Tibial nerve (tissue), 4 donors: ENCODE data around the gene DDX28. TPM values are rescaled to one million over a fixed set of nuclear protein-coding genes. Genes with fewer than 3 reads are reported as not detected.
A peak's percentile ranks its signal among the peaks of the same experiment; 100 is the strongest.
"Not testable (repeated sequence)": the region's sequence is repeated elsewhere in the genome, so short reads cannot be mapped to it uniquely, and the experiment has no call there.

Experiments
- DNase-seq, 2 donors: peaks; one replicate each; pipeline ENCODE4 v3.0.0-alpha.2; 2019; ENCODE audit warnings: low spot score in 2 of 2
- H3K27ac ChIP-seq, 4 donors: fragments of 200-600 bp; sonication (generic) in 3 of 4; one replicate each; pipeline ENCODE4 v1.5.1; 2017 to 2019; ENCODE audit warnings: mild to moderate bottlenecking in 1 of 4
- H3K27me3 ChIP-seq, 2 donors: fragments of 200-600 bp; sonication (generic) in 1 of 2; one replicate each; pipeline versions ENCODE4 v1.5.1 to v1.6.0; 2017 to 2019
- H3K36me3 ChIP-seq, 3 donors: fragments of 200-600 bp; sonication (generic); one replicate each; pipeline ENCODE4 v1.5.1; 2018 to 2019
- H3K4me1 ChIP-seq, 4 donors: fragments of 200-600 bp; sonication (generic) in 3 of 4; one replicate each; pipeline ENCODE4 v1.5.1; 2017 to 2019
- H3K4me3 ChIP-seq, 4 donors: fragments of 200-600 bp; sonication (generic) in 3 of 4; one replicate each; pipeline ENCODE4 v1.5.1; 2017 to 2019; ENCODE audit warnings: mild to moderate bottlenecking in 1 of 4, moderate library complexity in 1 of 4
- H3K9me3 ChIP-seq, 4 donors: fragments of 200-600 bp; sonication (generic) in 3 of 4; one replicate each; pipeline ENCODE4 v1.5.1; 2017 to 2019
- EP300 ChIP-seq, 2 donors: sonication (generic); formaldehyde crosslinking; IDR thresholded peaks; one replicate each; pipeline ENCODE4 v1.6.1; 2017; ENCODE audit warnings: antibody characterized with exemption in 2 of 2, mild to moderate bottlenecking in 1 of 2
- POLR2A ChIP-seq, 2 donors: fragments of 450-650 bp; IDR thresholded peaks; one replicate each; pipeline ENCODE4 v1.6.1; 2017; ENCODE audit warnings: antibody characterized with exemption in 2 of 2, mild to moderate bottlenecking in 2 of 2, moderate library complexity in 2 of 2
- WGBS, 2 donors: methylation state at CpG; one replicate each; pipeline ENCODE4 v1.1.5; 2018; 5-methylcytosine and 5-hydroxymethylcytosine counted together
- total RNA-seq, 4 donors: library from RNA; depleted of rRNA; stranded (reverse); fragments of >200 nt; gene quantifications; one replicate each; pipeline ENCODE4 v1.1.0, GENCODE V29; 2016
- TF ChIP-seq, protein P1 (sequence below), 5 experiments: fragments of 200-600 bp in 3 of 5; fragments of 450-650 bp in 2 of 5; sonication (generic) in 3 of 5; IDR thresholded peaks; one replicate each; pipeline ENCODE4 v1.5.1; 2016 to 2019; ENCODE audit warnings: antibody characterized with exemption in 5 of 5, mild to moderate bottlenecking in 3 of 5, moderate library complexity in 2 of 5

DDX28 gene
- total RNA-seq, 4 donors from 2014 or later, result 6.7 to 11.7 (median 10.8) TPM

DNA sequence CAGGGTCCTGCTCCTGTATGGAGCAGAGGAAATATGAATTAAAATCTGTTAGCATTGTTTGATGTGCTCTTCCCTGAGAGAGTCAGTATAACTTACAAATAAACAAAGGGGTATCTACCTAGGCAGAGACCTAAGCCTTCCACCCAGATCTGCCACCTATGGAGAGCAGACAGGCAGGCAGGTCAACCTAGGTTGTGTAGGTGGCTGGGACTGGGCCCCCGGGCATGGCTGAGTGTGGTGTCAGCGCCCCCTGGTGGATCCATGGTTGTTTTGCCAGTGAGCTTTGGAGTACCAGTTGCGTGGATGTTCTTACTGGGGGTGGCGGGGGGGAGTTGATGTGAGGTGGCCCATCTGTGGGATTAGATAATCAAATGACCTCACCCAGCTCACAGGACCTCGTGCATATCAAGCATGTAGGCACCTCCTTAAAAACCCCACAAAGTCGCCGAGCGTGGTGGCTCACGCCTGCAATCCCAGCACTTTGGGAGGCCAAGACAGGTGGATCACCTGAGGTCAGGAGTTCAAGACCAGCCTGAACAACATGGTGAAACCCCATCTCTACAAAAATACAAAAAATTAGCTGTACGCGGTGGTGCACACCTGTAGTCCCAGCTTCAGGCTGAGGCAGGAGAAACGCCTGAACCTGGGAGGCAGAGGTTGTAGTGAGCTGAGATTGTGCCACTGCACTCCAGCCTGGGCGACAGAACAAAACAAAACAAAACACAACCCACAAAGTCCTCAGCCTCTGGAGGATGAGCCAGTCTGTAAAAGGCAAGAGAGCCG is 17.7 kb upstream of the DDX28 start:
- WGBS, 2 donors, result 67 to 77% methylated on average over 11 to 14 of the region's 14 CpGs
- DNase-seq, result peak; percentile 78 to 89
- no peaks in the 10 kb centered on the region for H3K27me3 ChIP-seq

DNA sequence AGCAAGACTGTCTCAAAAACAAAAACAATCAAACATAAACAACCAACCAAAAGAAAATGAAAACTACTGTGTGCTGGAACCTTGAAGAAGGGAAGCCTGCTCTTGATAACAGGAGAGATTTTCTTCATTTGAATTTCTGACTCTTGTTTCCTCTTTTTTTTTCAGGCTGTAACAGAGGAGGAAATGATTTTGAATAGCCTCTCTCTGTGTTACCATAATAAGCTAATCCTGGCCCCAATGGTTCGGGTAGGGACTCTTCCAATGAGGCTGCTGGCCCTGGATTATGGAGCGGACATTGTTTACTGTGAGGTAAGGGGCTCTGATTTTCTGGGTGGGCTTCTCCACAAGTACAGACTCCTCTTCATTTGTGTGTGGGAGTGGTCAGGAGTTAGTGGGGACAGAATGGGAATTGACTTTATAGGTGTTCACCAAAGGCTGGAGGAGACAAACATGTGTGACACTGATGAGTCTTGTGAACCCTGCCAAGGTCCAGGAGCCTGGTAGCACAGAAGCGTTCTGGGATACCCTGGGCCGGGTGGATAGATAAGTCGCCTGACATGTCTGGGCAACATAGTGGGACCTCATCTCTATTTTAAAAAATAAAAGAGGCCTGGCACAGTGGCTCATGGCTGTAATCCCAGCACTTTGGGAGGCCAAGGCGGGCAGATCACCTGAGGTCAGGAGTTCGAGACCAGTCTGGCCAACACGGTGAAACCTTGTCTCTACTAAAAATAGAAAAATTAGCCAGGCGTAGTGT is 15.0 kb upstream of the DDX28 start:
- 88 to 89% methylated on average over 9 of the region's 9 CpGs for WGBS, 2 donors
- no peak for DNase-seq

More for the DNA sequence above, 17.7 kb upstream of the DDX28 start:
- Histone ChIP-seq H3K4me1 (peaks cover 0 to 6% (median 0%) of the 10 kb centered on the region in 4 donors), H3K4me3 (no peak overlapping the region), H3K36me3 (peaks cover 0 to 27% (median 0%) of the 10 kb centered on the region in 3 donors), H3K27ac (peak overlapping the region in 1 of 4 donors; percentile 52), H3K9me3 (no peaks in the 10 kb centered on the region)
- peak in 1 of 2 donors; percentile 13 for TF ChIP-seq EP300 (IDR thresholded peaks at IDR 0.05)
- TF ChIP-seq POLR2A (IDR thresholded peaks at IDR 0.05), result no peak
- TF ChIP-seq, protein P1, sequence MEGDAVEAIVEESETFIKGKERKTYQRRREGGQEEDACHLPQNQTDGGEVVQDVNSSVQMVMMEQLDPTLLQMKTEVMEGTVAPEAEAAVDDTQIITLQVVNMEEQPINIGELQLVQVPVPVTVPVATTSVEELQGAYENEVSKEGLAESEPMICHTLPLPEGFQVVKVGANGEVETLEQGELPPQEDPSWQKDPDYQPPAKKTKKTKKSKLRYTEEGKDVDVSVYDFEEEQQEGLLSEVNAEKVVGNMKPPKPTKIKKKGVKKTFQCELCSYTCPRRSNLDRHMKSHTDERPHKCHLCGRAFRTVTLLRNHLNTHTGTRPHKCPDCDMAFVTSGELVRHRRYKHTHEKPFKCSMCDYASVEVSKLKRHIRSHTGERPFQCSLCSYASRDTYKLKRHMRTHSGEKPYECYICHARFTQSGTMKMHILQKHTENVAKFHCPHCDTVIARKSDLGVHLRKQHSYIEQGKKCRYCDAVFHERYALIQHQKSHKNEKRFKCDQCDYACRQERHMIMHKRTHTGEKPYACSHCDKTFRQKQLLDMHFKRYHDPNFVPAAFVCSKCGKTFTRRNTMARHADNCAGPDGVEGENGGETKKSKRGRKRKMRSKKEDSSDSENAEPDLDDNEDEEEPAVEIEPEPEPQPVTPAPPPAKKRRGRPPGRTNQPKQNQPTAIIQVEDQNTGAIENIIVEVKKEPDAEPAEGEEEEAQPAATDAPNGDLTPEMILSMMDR (IDR thresholded peaks at IDR 0.05), result peak; percentile 76 to 91 (median 86)

DNA sequence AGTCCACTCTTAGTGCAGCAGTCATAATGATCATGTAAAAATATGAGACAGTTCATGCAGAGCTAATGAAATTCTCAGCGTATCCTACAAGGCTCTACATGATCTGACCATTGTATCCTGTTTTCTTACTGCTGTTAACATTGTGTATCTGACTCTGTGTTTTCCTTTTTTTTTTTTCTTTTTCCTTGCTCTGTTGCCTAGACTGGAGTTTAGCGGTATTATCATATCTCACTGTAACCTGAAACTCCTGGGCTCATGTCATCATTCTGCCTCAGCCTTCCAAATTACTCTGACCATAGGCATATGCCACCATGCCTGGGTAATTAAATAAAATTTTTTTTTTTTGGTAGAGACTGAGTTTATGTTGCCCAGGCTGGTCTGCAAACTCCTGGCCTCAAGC is 12.2 kb upstream of the DDX28 start:
- H3K9me3 ChIP-seq, result no peaks in the 10 kb centered on the region
- no peaks in the 10 kb centered on the region for H3K27me3 ChIP-seq
- TF ChIP-seq, protein P1 (IDR thresholded peaks at IDR 0.05), result no peak
- TF ChIP-seq POLR2A (IDR thresholded peaks at IDR 0.05) (no peak), EP300 (IDR thresholded peaks at IDR 0.05) (no peak)
- 89 to 95% methylated on average over 2 of the region's 2 CpGs for WGBS, 2 donors
- no peak overlapping the region for H3K27ac ChIP-seq
- H3K36me3 ChIP-seq, result peaks cover 0 to 38% (median 0%) of the 10 kb centered on the region in 3 donors
- H3K4me3 ChIP-seq, result no peak overlapping the region
- DNase-seq, result no peak
- H3K4me1 ChIP-seq, result no peaks in the 10 kb centered on the region

More for the DNA sequence above, 15.0 kb upstream of the DDX28 start:
- Histone ChIP-seq H3K4me3 (peak overlapping the region in 1 of 4 donors; percentile 13), H3K4me1 (peaks cover 0 to 6% (median 0%) of the 10 kb centered on the region in 4 donors), H3K27me3 (no peaks in the 10 kb centered on the region), H3K36me3 (peaks cover 0 to 23% (median 0%) of the 10 kb centered on the region in 3 donors), H3K27ac (peak overlapping the region in 2 of 4 donors; percentile 20 to 33), H3K9me3 (no peaks in the 10 kb centered on the region)
- TF ChIP-seq POLR2A (IDR thresholded peaks at IDR 0.05), result no peak
- TF ChIP-seq EP300 (IDR thresholded peaks at IDR 0.05), result no peak

DNA sequence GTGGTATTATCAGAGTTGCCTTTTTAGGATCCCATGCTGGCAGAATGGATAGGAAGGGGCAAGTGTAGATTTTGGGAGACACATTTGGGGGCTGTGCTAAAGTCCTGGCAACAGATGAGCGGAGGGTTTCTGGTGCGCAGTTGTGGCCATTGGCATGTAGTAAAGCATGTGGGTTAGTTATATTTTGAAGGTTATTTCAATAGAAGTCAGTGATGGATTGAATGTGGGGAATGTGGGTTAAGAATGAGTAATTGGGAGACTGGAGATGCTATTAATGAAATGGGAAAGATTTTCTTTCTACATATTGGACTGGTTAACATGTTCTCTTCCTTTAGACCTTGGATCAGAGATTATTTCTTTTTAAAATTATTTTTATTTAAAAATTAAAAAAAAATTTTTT is 10.1 kb upstream of the DDX28 start:
- Histone ChIP-seq H3K4me3 (no peak overlapping the region), H3K9me3 (no peaks in the 10 kb centered on the region), H3K36me3 (peaks cover 0 to 46% (median 0%) of the 10 kb centered on the region in 3 donors), H3K27me3 (no peaks in the 10 kb centered on the region), H3K27ac (no peak overlapping the region), H3K4me1 (no peaks in the 10 kb centered on the region)
- no peak for DNase-seq
- 89 to 95% methylated on average over 2 of the region's 2 CpGs for WGBS, 2 donors
- no peak for TF ChIP-seq POLR2A (IDR thresholded peaks at IDR 0.05)
- TF ChIP-seq EP300 (IDR thresholded peaks at IDR 0.05), result no peak
- TF ChIP-seq, protein P1 (IDR thresholded peaks at IDR 0.05), result no peak

DNA sequence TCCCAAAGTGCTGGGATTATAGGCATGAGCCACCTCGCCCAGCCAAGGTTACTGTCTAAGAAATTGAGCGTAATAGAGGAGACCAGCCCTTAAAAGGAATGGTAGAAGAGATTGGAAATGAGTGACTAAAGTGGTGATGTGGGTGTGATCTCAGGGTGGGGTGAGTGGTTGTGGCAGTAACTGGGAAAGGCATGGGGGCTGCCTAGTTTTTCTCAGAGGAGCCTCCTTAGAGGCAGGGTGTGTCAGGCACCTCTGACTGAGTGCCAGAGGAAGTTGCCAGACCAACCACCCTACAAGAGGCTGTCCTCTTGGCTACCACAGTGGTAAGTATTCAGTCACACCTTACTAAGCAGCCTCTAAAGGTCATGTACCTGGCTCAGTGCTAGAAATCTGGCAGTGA is 8.9 kb upstream of the DDX28 start:
- Histone ChIP-seq H3K4me1 (no peaks in the 10 kb centered on the region), H3K27me3 (no peaks in the 10 kb centered on the region), H3K9me3 (no peaks in the 10 kb centered on the region), H3K27ac (no peak overlapping the region), H3K36me3 (peaks cover 0 to 53% (median 0%) of the 10 kb centered on the region in 3 donors), H3K4me3 (no peak overlapping the region)
- TF ChIP-seq EP300 (IDR thresholded peaks at IDR 0.05), result no peak
- no peak for TF ChIP-seq POLR2A (IDR thresholded peaks at IDR 0.05)
- TF ChIP-seq, protein P1 (IDR thresholded peaks at IDR 0.05), result no peak
- 89 to 94% methylated on average over 2 of the region's 2 CpGs for WGBS, 2 donors
- DNase-seq, result no peak

DNA sequence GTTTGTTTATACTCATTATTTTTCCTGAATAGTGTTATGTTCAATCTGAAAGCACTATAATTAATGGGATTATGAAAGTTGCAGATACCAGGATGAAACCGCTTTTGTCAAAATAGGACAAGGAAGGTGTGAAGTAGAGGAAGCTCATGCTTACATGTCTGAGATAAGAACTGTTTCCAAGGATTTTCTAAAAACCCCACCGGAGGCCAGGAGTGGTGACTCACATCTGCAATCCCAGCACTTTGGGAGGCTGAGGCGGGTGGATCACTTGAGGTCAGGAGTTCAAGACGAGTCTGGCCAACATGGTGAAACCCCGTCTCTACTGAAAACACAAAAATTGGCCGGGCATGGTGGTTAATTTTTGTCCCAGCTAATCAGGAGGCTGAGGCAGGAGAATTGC is 7.1 kb upstream of the DDX28 start:
- H3K4me1 ChIP-seq, H3K9me3 ChIP-seq, H3K27me3 ChIP-seq, H3K4me3 ChIP-seq, DNase-seq, H3K27ac ChIP-seq: not testable (repeated sequence)
- peaks cover 0 to 60% (median 0%) of the 10 kb centered on the region in 3 donors for H3K36me3 ChIP-seq
- WGBS, 2 donors, result 68% methylated on average over 6 of the region's 6 CpGs
